ENCODE measurements around the gene IDUA. TPM values are rescaled to one million over a fixed set of nuclear protein-coding genes. Genes with fewer than 3 reads are reported as not detected.

The IDUA gene
- polyA plus RNA-seq, 1 donor (not counting 4 experiments of a cell fraction or from before 2014, with no cell fraction given), result 1.2 TPM

DNA sequence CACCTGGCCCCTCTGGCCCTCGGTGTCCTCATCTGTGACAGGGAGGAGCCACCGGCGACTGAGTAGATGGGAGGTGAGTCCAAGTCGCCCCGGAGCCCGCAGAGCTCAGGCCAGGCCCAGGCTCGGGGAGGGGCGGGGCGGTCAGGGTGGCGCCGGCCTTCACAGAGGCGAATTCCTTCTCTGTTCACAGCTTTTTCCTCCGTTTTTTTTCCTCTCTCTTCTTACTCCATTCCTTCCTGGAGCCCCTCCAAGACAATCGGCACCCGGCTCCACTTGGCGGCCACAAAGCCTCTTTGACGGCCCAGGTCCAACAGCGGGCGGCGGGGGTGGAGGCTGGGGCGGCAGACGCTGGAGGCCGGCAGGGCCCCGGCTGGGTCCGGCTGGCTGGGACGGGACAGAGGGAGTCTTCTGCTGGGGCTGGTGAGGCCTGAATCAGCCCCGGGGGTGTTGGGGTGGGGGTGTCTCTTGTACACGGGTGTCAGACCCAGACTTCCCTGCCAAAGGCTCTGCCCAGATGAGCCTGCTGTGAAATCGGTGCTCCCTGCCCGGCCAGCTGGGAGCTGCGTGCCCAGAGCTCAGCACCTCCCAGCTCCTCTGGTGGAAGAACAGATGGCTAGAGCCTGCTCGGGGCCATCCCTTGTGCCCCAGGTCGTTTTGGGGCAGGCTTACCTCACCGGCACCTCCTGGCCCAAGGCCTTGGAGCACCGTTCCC is 47.2 kb downstream of the IDUA start:
- Histone ChIP-seq H3K9ac (ENCODE audit: control insufficient read depth, extremely low read depth, insufficient read depth, low read length) (no peak overlapping the region), H3K27me3 (ENCODE audit: control insufficient read depth, extremely low read depth, insufficient read depth, low read length) (peaks cover 45% of the 10 kb centered on the region), H3K79me2 (ENCODE audit: control insufficient read depth, insufficient read depth, low read length) (no peaks in the 10 kb centered on the region), H3K27ac (ENCODE audit: control insufficient read depth, insufficient read depth, low read length) (no peak overlapping the region), H3K4me2 (ENCODE audit: control insufficient read depth, extremely low read depth, insufficient read depth, low read depth, low read length) (no peak overlapping the region), H3K36me3 (ENCODE audit: control insufficient read depth in 2 of 2, extremely low read depth in 1 of 2, insufficient read depth in 2 of 2, low read length in 2 of 2) (no peaks in the 10 kb centered on the region), H3K9me3 (ENCODE audit: control insufficient read depth, low read depth, low read length) (no peaks in the 10 kb centered on the region), H3K4me3 (ENCODE audit: control insufficient read depth in 2 of 3, extremely low read depth in 1 of 3, insufficient read depth in 2 of 3, low read depth in 1 of 3, low read length in 3 of 3) (no peak overlapping the region), H2AFZ (ENCODE audit: control insufficient read depth, low read length) (no peak overlapping the region), H3K4me1 (ENCODE audit: control insufficient read depth, extremely low read depth, insufficient read depth, low read length) (no peaks in the 10 kb centered on the region), H3K9me1 (ENCODE audit: control insufficient read depth, extremely low read depth, insufficient read depth, low read length) (no peaks in the 10 kb centered on the region), H4K20me1 (ENCODE audit: control insufficient read depth, extremely low read depth, insufficient read depth, low read length) (no peaks in the 10 kb centered on the region)
- FAIRE-seq, result no peak
- TF ChIP-seq EZH2 (IDR thresholded peaks at IDR 0.05; ENCODE audit: low read length), result no peak
- TF ChIP-seq, protein P1, sequence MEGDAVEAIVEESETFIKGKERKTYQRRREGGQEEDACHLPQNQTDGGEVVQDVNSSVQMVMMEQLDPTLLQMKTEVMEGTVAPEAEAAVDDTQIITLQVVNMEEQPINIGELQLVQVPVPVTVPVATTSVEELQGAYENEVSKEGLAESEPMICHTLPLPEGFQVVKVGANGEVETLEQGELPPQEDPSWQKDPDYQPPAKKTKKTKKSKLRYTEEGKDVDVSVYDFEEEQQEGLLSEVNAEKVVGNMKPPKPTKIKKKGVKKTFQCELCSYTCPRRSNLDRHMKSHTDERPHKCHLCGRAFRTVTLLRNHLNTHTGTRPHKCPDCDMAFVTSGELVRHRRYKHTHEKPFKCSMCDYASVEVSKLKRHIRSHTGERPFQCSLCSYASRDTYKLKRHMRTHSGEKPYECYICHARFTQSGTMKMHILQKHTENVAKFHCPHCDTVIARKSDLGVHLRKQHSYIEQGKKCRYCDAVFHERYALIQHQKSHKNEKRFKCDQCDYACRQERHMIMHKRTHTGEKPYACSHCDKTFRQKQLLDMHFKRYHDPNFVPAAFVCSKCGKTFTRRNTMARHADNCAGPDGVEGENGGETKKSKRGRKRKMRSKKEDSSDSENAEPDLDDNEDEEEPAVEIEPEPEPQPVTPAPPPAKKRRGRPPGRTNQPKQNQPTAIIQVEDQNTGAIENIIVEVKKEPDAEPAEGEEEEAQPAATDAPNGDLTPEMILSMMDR (optimal IDR thresholded peaks at IDR 0.05 in 1 of 3, IDR thresholded peaks at IDR 0.05 in 1 of 3, conservative IDR thresholded peaks at IDR 0.05 in 1 of 3; ENCODE audit: extremely low read depth in 1 of 3, insufficient read depth in 2 of 3, low read length in 3 of 3), result no peak
- dilution Hi-C loops (cut with MboI; ENCODE audit: extremely low pct_ligation_motif_present, low sequenced_read_pairs), result no loop called here
- no peak for DNase-seq (ENCODE audit: low read depth, low spot score)

DNA sequence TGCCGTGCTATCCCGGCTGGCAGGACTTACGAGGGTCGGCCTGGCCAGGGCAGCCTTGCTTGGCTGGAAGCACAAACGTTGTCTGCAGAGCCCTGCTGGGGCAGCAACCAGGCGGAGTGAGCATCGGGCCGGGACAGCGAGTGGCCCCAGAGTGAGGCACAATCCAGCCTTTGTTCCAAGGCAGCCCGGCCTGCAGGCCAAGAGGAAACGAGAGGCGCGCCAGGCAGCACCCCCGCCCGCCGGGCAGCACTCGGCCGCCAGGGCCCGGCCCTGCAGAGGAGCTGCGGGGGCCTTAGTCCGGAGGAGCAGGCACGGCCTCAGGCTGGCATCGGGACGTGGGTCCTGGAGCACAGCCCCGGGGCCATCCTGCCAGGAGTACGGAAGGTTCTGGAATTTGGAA is 48.7 kb downstream of the IDUA start:
- DNase-seq (ENCODE audit: low read depth, low spot score), result no peak
- no peak overlapping the region for H3K27ac ChIP-seq (ENCODE audit: control insufficient read depth, insufficient read depth, low read length)
- H3K79me2 ChIP-seq (ENCODE audit: control insufficient read depth, insufficient read depth, low read length), result no peaks in the 10 kb centered on the region
- no peak overlapping the region for H3K4me2 ChIP-seq (ENCODE audit: control insufficient read depth, extremely low read depth, insufficient read depth, low read depth, low read length)
- peaks cover 7% of the 10 kb centered on the region for H3K4me1 ChIP-seq (ENCODE audit: control insufficient read depth, extremely low read depth, insufficient read depth, low read length)
- peaks cover 39% of the 10 kb centered on the region for H3K27me3 ChIP-seq (ENCODE audit: control insufficient read depth, extremely low read depth, insufficient read depth, low read length)
- H3K9me1 ChIP-seq (ENCODE audit: control insufficient read depth, extremely low read depth, insufficient read depth, low read length), result no peaks in the 10 kb centered on the region
- no peak for FAIRE-seq
- H2AFZ ChIP-seq (ENCODE audit: control insufficient read depth, low read length), result no peak overlapping the region
- H3K9me3 ChIP-seq (ENCODE audit: control insufficient read depth, low read depth, low read length), result no peaks in the 10 kb centered on the region
- no peak overlapping the region for H3K9ac ChIP-seq (ENCODE audit: control insufficient read depth, extremely low read depth, insufficient read depth, low read length)
- dilution Hi-C loops (cut with MboI; ENCODE audit: extremely low pct_ligation_motif_present, low sequenced_read_pairs), result no loop called here
- H3K4me3 ChIP-seq (ENCODE audit: control insufficient read depth in 2 of 3, extremely low read depth in 1 of 3, insufficient read depth in 2 of 3, low read depth in 1 of 3, low read length in 3 of 3), result no peak overlapping the region
- no peak for TF ChIP-seq EZH2 (IDR thresholded peaks at IDR 0.05; ENCODE audit: low read length)
- TF ChIP-seq, protein P1 (optimal IDR thresholded peaks at IDR 0.05 in 1 of 3, IDR thresholded peaks at IDR 0.05 in 1 of 3, conservative IDR thresholded peaks at IDR 0.05 in 1 of 3; ENCODE audit: extremely low read depth in 1 of 3, insufficient read depth in 2 of 3, low read length in 3 of 3), result no peak
- no peaks in the 10 kb centered on the region for H4K20me1 ChIP-seq (ENCODE audit: control insufficient read depth, extremely low read depth, insufficient read depth, low read length)
- no peaks in the 10 kb centered on the region for H3K36me3 ChIP-seq (ENCODE audit: control insufficient read depth in 2 of 2, extremely low read depth in 1 of 2, insufficient read depth in 2 of 2, low read length in 2 of 2)
